Caki2 (cell line): ENCODE results near the gene ZDHHC20. TPM values are rescaled to one million over a fixed set of nuclear protein-coding genes. Genes with fewer than 3 reads are reported as not detected.
"Not testable (repeated sequence)": the region's sequence is repeated elsewhere in the genome, so short reads cannot be mapped to it uniquely, and the experiment has no call there.

Experiments used
- DNase-seq: peaks from one replicate; pipeline ENCODE4 v3.0.0-alpha.2; 2015; ENCODE audit warnings: low read depth
- in situ Hi-C: cut with HindIII; loops from 2 replicates; pipeline ENCODE4 v1.10.0; 2016; ENCODE audit warnings: low sequenced_read_pairs, low pct_unique_long_range_greater_than_20kb, mixed read lengths
- total RNA-seq: library from RNA; depleted of rRNA; stranded (reverse); fragments of >200 nt; shearing (Covaris generic); gene quantifications from 2 replicates; pipeline ENCODE4 v1.2.3, GENCODE V29; 2014; ENCODE audit warnings: low replicate concordance

ZDHHC20 gene
- total RNA-seq, 1 experiment from 2014 or later: 25.4 TPM

GRCh38 chr13:21376998-21377985, 81.8 kb downstream of the ZDHHC20 start:
- DNase-seq, in situ Hi-C loops: not testable (repeated sequence)

- DNase-seq: no peak
- in situ Hi-C loops: no loop called here
These were observed 86.6 kb downstream of the ZDHHC20 start for GRCh38 chr13:21372530-21372929.

DNA sequence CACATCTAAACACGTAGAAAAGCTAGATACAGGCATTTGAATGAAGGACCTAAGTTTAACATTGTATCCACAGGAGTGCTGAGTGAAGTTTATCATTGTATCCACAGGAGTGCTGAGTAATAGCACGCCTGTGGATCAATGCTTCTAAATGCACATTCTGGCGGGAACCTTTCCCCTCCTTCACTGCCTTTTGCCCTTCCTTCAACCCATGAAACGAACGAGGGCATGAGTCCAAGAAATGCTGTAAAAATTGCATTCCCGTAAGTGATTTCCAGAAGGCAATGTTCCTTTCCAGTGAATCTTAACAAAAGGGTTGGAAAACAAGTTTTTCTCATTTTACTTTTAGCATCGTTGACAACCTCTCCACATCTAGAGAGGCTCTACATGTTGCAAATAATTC, 88.1 kb downstream of the ZDHHC20 start:
- in situ Hi-C loops: no loop called here
- DNase-seq: no peak

DNA sequence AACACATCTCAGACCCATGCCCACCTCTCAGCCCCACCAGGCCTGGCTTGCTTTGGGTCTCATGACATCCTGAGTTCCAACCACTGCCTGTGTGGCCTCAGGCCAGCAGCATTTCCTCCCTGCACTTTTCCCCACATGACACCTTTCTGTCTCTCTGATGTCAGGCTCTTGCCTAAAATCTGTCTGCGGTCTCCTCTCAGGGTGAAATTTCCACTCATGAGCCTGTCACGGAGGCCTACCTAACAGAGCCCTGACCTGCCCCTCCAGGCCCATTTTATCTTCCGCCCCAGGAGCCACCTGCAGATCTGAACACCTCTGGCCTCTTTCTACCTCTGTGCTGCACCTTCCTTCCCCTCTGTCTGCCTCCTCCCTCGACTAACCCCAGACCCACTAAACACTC, 93.5 kb downstream of the ZDHHC20 start:
- in situ Hi-C loops: no loop called here
- no peak for DNase-seq

DNA sequence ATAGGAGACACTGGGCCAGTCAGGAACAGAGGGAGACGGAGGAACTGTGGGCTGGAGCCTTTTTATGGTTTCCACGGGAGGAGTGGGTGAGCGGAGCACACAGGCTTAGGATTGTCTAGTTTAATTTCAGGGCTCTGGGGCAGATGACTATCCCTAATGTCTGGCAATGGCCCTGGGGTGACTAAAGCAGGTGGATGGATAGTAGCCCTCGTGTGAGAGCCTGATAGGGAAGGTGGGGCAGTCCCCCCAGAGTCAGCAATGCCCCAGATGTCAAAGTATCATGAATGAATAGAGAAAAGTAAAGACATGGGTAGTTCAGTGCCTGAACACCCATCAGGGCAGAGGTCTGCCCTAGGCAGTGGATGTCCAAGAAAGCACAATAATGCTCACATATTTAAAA, 94.2 kb downstream of the ZDHHC20 start:
- no peak for DNase-seq
- in situ Hi-C loops: no loop called here

DNA sequence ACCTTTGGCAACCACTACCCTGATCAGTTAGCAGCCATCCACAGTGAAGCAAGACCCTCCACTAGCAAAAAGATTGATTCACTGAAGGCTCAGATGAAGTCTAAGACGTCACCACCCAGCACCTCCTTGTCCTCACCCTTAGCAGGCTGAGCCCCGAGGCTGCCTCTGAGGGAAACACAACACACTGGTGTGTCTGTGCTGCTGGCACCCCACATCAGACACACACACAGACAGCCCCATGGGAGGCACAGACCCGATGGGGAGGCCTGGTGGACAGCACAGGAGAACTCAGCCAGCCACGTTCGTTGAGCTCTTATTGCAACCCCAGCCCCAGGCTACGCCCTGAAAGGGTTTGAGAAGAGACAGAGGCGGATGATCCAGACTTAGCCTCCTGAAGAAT, 94.7 kb downstream of the ZDHHC20 start:
- in situ Hi-C loops: no loop called here
- no peak for DNase-seq

DNA sequence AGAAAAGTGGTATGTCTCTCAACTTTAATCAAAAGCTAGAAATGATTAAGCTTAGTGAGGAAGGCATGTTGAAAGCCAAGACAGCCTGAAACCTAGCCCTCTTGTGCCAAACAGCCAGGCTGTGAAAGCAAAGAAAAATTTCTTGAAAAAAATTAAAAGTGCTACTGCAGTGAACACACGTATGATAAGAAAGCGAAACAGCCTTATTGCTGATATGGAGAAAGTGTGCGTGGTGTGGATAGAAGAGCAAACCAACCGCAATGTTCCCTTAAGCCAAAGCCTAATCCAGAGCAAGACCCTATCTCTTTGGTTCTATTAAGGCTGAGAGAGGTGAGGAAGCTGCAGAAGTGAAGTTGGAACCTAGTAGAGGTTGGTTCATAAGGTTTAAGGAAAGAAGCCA, 96.4 kb downstream of the ZDHHC20 start:
- DNase-seq: no peak
- in situ Hi-C loops: no loop called here

DNA sequence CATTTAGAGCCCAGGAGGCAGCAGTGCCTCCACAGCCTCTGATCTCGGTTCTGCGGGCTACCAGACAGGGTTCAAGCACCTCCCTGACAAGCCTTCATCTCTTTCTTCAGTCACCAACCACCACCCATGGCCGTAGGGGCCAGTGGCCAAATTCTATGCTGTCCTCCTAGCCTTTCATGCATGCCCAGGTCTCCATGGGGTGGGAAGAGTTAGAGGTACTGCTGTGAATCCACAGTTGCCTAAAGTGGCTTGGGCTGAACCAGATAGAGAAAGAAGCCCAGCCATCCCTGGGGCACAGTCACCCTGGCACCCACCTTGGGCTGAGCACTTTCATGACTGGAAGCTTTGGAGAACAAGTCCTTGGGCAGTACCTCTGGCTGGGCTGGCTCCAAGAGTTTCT, 97.4 kb downstream of the ZDHHC20 start:
- in situ Hi-C loops: no loop called here
- DNase-seq: no peak

DNA sequence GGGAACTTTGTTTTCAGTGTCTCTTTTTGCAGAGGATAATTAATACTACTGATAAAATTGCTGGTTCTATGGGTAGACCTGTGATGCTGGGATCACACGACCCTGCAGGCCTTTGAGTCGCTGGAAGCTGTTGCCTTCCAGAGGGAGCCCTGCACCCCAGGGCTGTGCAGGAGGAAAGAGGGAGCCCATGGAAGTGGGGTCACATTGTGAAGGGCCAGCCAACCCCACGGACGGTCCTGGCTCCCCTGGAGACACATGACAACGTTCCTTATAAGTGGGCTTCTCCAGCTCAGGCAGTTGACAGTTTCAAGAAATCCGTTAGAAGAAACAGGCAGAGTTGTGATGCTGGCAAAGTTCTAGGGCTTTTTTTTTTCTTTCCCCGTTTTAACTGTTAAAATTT, 98.0 kb downstream of the ZDHHC20 start:
- no peak for DNase-seq
- in situ Hi-C loops: no loop called here

GRCh38 chr13:21360463-21360862, 98.6 kb downstream of the ZDHHC20 start:
- no peak for DNase-seq
- in situ Hi-C loops: no loop called here

GRCh38 chr13:21359855-21360254, 99.2 kb downstream of the ZDHHC20 start:
- in situ Hi-C loops: no loop called here
- DNase-seq: no peak

DNA sequence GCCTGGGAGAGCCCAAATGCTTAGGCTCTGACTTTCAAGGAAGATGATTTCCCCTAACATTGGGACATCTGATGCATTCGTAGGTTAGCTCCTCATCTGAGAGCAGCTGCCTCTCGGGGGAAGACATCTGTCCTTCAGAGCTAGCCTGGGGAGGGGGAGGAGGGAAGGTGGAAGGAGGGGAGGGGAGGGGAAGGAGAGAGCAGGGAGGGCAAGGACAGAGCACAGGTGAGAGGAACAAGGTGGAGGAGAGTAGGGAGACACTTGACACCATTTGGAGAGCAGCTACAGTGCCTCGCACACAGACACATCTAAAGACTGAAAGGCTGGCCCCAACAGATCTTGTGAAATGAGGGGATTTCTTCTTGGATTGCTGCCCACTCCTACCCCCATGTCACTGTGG, 103.8 kb downstream of the ZDHHC20 start:
- in situ Hi-C loops: no loop called here
- no peak for DNase-seq

- no peak for DNase-seq
- in situ Hi-C loops: no loop called here
These were observed 104.4 kb downstream of the ZDHHC20 start for GRCh38 chr13:21354721-21355120.

DNA sequence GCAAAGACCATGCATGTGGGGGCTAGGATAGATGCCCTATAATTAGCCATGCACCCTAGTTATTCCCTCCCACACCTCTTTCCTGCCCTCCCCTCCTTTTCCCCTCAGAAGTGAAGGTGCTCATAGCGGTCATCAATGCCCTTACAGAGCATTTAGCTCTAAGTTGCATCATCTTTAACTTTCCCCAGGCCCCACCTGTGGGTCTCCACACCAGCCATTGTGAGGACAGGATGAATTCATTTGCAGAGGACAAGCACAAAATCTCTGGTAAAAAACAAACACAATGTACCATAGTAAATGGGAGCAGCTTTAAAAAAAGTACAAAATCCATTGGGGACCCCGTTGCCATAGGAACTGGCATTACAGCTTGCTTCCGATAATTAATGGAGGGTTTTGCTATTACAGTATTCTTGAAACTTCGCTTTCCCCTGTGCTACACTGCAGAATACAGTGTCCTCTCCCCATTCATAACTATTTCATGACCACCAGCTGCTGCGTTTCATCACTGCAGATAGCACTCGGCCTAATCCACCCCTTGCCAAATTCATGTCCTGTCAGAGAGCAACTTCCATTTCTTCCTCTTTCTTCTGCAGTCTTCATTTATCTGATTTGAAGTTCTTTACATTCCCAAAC, 110.5 kb downstream of the ZDHHC20 start:
- DNase-seq: no peak
- in situ Hi-C loops: no loop called here

DNA sequence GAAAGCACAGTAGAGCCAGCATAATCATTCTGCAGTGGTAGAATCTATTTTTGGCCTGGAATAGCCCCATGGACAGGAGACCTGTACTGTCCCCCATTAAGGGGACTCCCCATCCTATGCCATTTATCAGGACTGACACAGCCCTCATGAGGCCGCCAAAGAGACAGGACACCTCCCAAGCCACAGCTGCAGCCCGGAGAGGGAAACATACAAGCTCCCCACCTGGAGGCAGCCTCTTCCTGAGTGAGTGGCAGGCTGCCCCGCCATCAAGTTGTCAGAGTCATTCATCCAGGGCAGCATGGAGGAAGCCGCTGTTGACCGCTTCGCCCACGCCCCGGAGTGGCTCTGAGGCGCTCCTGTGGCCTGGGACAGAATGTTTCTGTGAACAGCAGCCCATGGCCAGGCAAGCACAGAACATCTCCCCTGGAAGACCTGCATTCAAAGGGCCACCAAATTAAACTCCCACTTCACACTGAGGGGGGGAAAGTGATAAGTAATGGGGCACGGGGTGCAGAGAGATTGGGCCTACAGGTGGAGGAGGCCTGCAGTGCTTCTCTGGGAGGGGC, 111.3 kb downstream of the ZDHHC20 start:
- in situ Hi-C loops: no loop called here
- no peak for DNase-seq

DNA sequence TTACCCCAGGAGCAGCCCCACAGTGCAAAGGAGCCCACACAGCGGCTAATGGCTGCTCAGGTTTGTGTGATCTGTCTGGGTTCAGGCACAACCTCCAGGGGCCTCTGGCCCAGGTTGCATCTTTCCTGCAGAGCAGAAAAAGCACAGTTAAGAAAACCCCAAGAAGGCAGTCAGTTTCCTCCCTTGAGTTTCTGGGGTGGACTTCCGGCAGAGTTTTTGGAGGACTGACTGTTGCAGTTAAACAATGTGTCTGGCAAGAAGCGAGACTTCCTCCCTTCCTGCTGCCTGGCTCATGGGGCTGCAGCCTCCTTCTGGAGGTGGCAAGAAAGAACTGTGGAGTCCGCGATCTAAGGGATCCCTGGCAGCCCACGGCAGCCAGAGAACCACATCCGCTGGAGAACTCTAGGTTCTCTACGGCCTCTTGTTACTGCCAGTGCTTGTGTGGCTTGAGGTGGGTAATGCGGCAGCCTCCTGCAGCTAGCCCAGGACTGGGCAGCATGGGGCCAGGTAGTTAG, 114.4 kb downstream of the ZDHHC20 start:
- in situ Hi-C loops: no loop called here
- no peak for DNase-seq

- no peak for DNase-seq
- in situ Hi-C loops: no loop called here
These were observed 115.4 kb downstream of the ZDHHC20 start for GRCh38 chr13:21343659-21344058.

DNA sequence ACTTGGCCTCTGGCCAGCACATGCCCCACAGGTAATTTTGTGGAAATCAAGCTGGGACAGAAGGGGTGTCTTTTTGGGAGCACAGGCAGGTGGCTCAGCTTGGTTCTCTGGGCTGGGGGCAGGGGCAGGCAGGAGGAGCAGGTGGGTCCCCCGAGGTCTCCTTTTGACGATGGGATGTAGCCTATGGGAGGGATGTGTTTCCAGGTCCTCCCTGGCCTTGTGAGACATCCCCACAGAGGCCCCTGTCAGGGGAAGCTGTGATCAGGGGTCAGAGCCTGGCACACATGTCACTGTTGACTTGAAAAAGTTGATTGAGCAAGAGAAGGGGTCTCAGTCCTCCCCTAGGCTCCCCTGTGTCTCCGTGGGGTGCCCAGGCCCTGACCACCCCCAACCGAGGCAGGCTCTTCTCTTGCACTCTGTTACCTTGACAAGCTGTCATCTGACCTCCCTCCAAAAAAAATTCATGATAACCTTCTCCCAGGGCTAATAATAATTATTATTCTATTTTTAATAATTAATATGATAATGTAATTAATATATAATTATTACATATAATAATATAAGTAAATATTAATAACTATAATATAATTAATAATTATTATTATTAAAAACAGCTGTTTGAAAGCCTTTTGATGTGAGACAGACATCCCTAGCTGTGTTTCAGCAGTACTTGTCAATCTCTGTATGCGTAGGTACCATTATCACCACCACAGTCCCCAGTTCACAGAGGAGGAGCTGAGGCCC, 116.2 kb downstream of the ZDHHC20 start:
- in situ Hi-C loops: no loop called here
- DNase-seq: no peak
